NT2/D1 (cell line): ENCODE results near the gene ADH7.

Experiments used
- SUZ12 ChIP-seq: IDR thresholded peaks from 2 replicates; pipeline ENCODE4 v1.6.1; 2011; ENCODE audit not compliant: insufficient read length, insufficient read depth; ENCODE audit errors: extremely low read depth
- YY1 ChIP-seq: IDR thresholded peaks from 2 replicates; pipeline ENCODE4 v1.6.1; 2011; ENCODE audit not compliant: insufficient read length, insufficient read depth
- ZNF274 ChIP-seq: IDR thresholded peaks from 2 replicates; pipeline ENCODE4 v1.6.1; 2011; ENCODE audit warnings: mild to moderate bottlenecking, low read depth, low read length

GRCh38 chr4:99436976-99437722 lies 2.0 kb upstream of the ADH7 start:
- TF ChIP-seq YY1 (no peak), SUZ12 (no peak), ZNF274 (no peak)
